ENCODE results near the gene PHACTR4. TPM values are rescaled to one million over a fixed set of nuclear protein-coding genes. Genes with fewer than 3 reads are reported as not detected.

The PHACTR4 gene
- total and polyA plus RNA-seq, 2 of the 4 experiments (the other 2 are of a cell fraction) = 7.5 to 15.0 TPM

DNA sequence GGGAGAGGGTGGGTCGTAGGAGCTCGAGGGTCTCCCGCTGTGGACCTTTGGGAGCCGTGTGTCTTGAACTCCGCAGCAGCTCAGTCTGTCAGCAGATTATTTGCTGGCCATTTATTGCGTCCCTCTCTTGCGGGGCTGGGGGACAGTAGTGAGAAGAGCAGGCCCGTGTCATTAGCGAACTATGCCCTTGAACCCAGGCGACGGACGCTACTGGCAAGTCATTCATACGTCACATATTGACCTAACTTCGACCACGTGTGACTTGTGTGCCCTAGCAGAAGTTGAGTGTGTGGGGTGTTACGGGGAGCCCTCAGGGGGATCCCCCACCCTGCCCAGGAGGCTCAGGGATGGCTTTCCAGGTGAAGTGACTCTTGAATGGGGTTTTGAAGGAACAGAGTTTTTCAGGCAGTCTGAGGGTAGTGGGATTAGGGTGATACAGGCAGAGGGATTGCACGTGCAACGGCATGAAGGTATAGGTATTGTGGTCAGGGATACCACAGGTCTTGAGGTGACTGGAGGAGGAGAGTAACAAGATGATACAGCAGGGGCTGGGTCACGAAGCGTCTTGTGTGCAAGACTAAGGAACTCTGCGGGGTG lies 149.3 kb downstream of the PHACTR4 start:
- no peak overlapping the region for H2BK120ac ChIP-seq (ENCODE audit: low read depth, low read length)
- no peaks in the 10 kb centered on the region for H3K9me3 ChIP-seq (ENCODE audit: control insufficient read depth, insufficient read depth, low read length)
- peaks cover 23 to 49% of the 10 kb centered on the region in 2 experiments for H3K79me1 ChIP-seq (ENCODE audit: low read depth in 1 of 2, low read length in 2 of 2)
- H3K4me3 ChIP-seq (ENCODE audit: insufficient read depth, low read depth, low read length) = peak overlapping the region; percentile 78
- peak overlapping the region; percentile 1 to 66; a peak in 2 of 4 replicates for H4K8ac ChIP-seq (ENCODE audit: low read depth in 2 of 2, low read length in 2 of 2)
- peak overlapping the region; percentile 93 for H2AFZ ChIP-seq (replicated peaks; ENCODE audit: low read length, poor library complexity)
- no peak overlapping the region for H2BK15ac ChIP-seq (ENCODE audit: low read depth, low read length)
- H2BK5ac ChIP-seq (ENCODE audit: low read depth, low read length, poor library complexity, severe bottlenecking) = peak overlapping the region; percentile 5
- in situ Hi-C loops (cut with MboI; ENCODE audit: low sequenced_read_pairs) = loop anchor here (5.0 kb wide), 1 partner anchor 83 kb away; no protein-coding TSS in a partner anchor
- H4K91ac ChIP-seq (ENCODE audit: insufficient read depth, low read depth, low read length) = peak overlapping the region; percentile 1; the same call in 1 of the 2 replicates
- H3K9ac ChIP-seq (ENCODE audit: low read depth, low read length) = peak overlapping the region; percentile 70
- peaks cover 52% of the 10 kb centered on the region for H4K20me1 ChIP-seq (ENCODE audit: insufficient read depth, low read length)
- H3K27ac ChIP-seq (ENCODE audit: insufficient read depth, low read length) = peak overlapping the region; percentile 55; the same call in 1 of the 2 replicates
- peak overlapping the region; percentile 83 for H3K23ac ChIP-seq (ENCODE audit: low read depth, low read length)
- H3K14ac ChIP-seq (replicated peaks; ENCODE audit: low read depth, low read length) = peak overlapping the region; percentile 39
- CTCF ChIA-PET = interaction anchor here (1.2 kb wide), 1 partner anchor 83 kb away, joined by 7 read pairs; no protein-coding TSS in a partner anchor
- no peak overlapping the region for H4K5ac ChIP-seq (ENCODE audit: low read depth, low read length)
- peak overlapping the region; percentile 85 for H2AK5ac ChIP-seq (ENCODE audit: low read depth, low read length)
- intact Hi-C loops (cut with micrococcal nuclease) = loop anchor here (1.0 to 5.0 kb wide), 3 partner anchors 63 to 358 kb away; no protein-coding TSS in a partner anchor
- H3K18ac ChIP-seq (ENCODE audit: low read depth, low read length) = no peak overlapping the region
- H3K36me3 ChIP-seq (ENCODE audit: control insufficient read depth, insufficient read depth, low read length) = peaks cover 3% of the 10 kb centered on the region; the same call in 1 of the 2 replicates
- WGBS, 2 experiments (ENCODE audit: extremely low coverage in 2 of 2, insufficient read length in 1 of 2) = 13% methylated on average over 9 of the region's 21 CpGs; no CpG with 5 or more reads in 1 of the 2 experiments
- H3K4me1 ChIP-seq (ENCODE audit: control insufficient read depth, insufficient read depth, low read length) = peaks cover 9% of the 10 kb centered on the region
- H3K56ac ChIP-seq (ENCODE audit: extremely low read depth, insufficient read depth, low read length) = peak overlapping the region; percentile 25; the same call in 1 of the 2 replicates
- peak overlapping the region; percentile 95 for H3K4me2 ChIP-seq (ENCODE audit: low read depth, low read length)
- no TSS peak for BruUV-seq (replicated peaks)
- ATAC-seq (ENCODE audit: low read depth) (no peak), DNase-seq (no peak)
- POLR2A ChIA-PET (ENCODE audit: unreplicated experiment) = interaction anchor here (0.7 to 0.9 kb wide), 2 partner anchors 9 to 63 kb away, joined by 4 to 6 read pairs; no protein-coding TSS in a partner anchor
- no peak overlapping the region for H2BK20ac ChIP-seq (ENCODE audit: low read depth, low read length)
- H3K9me1 ChIP-seq (ENCODE audit: insufficient read depth, low read length) = no peaks in the 10 kb centered on the region; the same call in 1 of the 2 replicates
- dilution Hi-C loops (cut with HindIII; ENCODE audit: low sequenced_read_pairs, unreplicated experiment) = no loop called here
- peak overlapping the region; percentile 89 for H2AK9ac ChIP-seq (replicated peaks; ENCODE audit: low read depth, low read length, poor library complexity)
- no peaks in the 10 kb centered on the region for H3K27me3 ChIP-seq (ENCODE audit: control insufficient read depth, insufficient read depth, low read length)
- peak overlapping the region; percentile 22 for H3K4ac ChIP-seq (ENCODE audit: low read depth, low read length)
- TF ChIP-seq, protein P1, sequence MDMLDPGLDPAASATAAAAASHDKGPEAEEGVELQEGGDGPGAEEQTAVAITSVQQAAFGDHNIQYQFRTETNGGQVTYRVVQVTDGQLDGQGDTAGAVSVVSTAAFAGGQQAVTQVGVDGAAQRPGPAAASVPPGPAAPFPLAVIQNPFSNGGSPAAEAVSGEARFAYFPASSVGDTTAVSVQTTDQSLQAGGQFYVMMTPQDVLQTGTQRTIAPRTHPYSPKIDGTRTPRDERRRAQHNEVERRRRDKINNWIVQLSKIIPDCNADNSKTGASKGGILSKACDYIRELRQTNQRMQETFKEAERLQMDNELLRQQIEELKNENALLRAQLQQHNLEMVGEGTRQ (IDR thresholded peaks at IDR 0.05; ENCODE audit: low read depth, low read length) = no peak
- TF ChIP-seq POLR2A (IDR thresholded peaks at IDR 0.05; ENCODE audit: low read depth, low read length) (no peak), BHLHE40 (IDR thresholded peaks at IDR 0.05; ENCODE audit: low read depth, low read length) (no peak), RCOR1 (IDR thresholded peaks at IDR 0.05; ENCODE audit: insufficient replicate concordance, low read length) (no peak), NFE2L2 (IDR thresholded peaks at IDR 0.05; ENCODE audit: low read depth, low read length) (no peak), RFX5 (IDR thresholded peaks at IDR 0.05; ENCODE audit: low read depth, low read length) (no peak), RAD21 (IDR thresholded peaks at IDR 0.05; ENCODE audit: low read length) (no peak), MAFK (IDR thresholded peaks at IDR 0.05; ENCODE audit: low read depth, low read length) (no peak), FOS (IDR thresholded peaks at IDR 0.05; ENCODE audit: low read depth, low read length) (no peak), MXI1 (IDR thresholded peaks at IDR 0.05; ENCODE audit: borderline replicate concordance, low read depth, low read length) (no peak), MAZ (IDR thresholded peaks at IDR 0.05; ENCODE audit: borderline replicate concordance, low read depth, low read length) (no peak), CEBPB (IDR thresholded peaks at IDR 0.05; ENCODE audit: low read depth, low read length) (no peak), CHD1 (IDR thresholded peaks at IDR 0.05; ENCODE audit: low read depth, low read length) (no peak)
- TF ChIP-seq, protein P2, sequence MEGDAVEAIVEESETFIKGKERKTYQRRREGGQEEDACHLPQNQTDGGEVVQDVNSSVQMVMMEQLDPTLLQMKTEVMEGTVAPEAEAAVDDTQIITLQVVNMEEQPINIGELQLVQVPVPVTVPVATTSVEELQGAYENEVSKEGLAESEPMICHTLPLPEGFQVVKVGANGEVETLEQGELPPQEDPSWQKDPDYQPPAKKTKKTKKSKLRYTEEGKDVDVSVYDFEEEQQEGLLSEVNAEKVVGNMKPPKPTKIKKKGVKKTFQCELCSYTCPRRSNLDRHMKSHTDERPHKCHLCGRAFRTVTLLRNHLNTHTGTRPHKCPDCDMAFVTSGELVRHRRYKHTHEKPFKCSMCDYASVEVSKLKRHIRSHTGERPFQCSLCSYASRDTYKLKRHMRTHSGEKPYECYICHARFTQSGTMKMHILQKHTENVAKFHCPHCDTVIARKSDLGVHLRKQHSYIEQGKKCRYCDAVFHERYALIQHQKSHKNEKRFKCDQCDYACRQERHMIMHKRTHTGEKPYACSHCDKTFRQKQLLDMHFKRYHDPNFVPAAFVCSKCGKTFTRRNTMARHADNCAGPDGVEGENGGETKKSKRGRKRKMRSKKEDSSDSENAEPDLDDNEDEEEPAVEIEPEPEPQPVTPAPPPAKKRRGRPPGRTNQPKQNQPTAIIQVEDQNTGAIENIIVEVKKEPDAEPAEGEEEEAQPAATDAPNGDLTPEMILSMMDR (conservative IDR thresholded peaks at IDR 0.05; ENCODE audit: low read depth, low read length) = no peak
- TF ChIP-seq, protein P3, sequence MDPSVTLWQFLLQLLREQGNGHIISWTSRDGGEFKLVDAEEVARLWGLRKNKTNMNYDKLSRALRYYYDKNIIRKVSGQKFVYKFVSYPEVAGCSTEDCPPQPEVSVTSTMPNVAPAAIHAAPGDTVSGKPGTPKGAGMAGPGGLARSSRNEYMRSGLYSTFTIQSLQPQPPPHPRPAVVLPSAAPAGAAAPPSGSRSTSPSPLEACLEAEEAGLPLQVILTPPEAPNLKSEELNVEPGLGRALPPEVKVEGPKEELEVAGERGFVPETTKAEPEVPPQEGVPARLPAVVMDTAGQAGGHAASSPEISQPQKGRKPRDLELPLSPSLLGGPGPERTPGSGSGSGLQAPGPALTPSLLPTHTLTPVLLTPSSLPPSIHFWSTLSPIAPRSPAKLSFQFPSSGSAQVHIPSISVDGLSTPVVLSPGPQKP (IDR thresholded peaks at IDR 0.05; ENCODE audit: borderline replicate concordance, low read depth, low read length) = no peak
